ENCODE data around the gene KCTD17. TPM values are rescaled to one million over a fixed set of nuclear protein-coding genes. Genes with fewer than 3 reads are reported as not detected.

Gene KCTD17
- total RNA-seq, 1 experiment from 2014 or later, result 21.3 TPM

GRCh38 chr22:37103656-37104452 lies 52.3 kb downstream of the KCTD17 start:
- no peak for DNase-seq (ENCODE audit: low spot score)

DNA sequence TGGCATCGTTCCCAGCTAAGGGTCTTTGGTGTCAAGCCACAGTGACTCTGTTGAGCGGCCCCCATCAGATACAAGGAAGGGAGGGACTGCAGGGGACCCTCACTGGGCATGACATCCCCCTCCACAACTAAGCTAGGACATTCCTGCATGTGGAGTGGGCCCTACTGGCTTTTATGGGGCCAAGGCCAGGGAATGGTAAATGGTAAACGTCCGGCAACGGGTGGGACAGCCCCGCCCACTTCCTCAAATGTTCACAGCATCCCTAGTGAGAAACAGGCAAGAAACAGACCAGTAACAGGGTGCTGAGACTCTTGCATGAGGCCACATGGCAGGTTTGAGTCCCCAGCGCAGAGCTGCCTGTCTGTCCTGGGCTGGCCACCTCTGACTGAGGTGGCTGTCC lies 53.6 kb downstream of the KCTD17 start:
- DNase-seq (ENCODE audit: low spot score), result no peak

DNA sequence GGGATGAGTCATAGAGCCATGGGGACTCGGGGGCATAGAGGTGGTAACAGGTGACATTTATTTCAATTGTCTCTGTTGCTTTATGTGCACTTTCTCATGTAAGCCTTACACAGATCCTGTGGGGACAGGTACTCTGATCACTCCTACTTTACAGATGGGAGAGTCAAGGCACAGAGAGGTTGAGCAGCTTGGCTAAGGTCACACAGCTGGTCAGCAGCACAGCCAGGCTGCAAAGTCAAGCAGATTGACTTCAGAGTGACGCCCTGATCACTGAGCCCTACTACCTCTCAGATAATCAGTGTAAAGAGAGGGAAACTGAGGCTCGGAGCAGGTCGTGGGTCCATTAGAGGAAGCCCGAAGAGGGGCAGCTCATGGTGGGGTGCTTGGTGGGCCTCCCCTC lies 54.4 kb downstream of the KCTD17 start:
- no peak for DNase-seq (ENCODE audit: low spot score)

DNA sequence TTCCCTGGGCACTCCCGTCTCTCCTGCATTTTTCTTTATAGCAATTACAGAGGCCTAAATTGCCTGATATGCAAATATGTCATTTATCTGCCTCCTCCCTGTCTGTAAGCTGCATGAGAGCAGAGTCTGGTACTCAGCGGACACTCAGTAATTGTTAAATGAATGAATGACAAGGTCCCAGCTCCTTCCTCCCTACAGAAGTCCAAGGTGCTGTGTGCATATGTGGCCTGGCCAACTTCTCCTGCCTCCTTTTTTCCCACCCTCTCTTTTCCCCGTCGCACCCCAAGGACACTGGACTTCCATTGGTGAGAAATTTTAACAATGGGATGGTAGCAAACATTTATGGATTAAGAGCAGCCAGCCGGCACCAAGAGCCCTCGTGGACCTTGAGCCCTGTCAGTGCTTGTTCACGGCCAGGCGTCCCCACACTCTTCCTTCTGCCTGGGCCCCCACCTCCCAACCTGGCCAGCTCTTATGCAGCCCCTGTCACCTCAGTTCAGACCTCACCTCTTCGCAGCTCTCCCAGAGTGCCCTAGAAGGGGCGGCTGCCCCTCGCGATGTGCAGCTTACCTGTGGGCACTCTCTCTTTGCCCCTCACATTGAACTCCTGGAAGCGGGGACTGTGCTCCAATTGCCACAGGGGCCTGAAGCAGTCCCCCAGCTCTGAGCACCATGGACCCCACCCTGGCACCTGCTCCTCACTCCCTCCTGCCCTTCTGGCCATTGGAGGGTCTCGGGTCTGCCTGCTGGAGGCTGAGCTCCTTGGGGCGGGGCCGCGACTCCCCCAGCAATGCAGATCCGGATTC lies 56.5 kb downstream of the KCTD17 start:
- DNase-seq (ENCODE audit: low spot score), result no peak

- DNase-seq (ENCODE audit: low spot score), result no peak
Observed at GRCh38 chr22:37109242-37109917, 57.8 kb downstream of the KCTD17 start, which contains the start of gene TMPRSS6. TMPRSS6 (minus strand) TSS chr22:37109713; CDS start chr22:37103417, 6,296 bp downstream.

DNA sequence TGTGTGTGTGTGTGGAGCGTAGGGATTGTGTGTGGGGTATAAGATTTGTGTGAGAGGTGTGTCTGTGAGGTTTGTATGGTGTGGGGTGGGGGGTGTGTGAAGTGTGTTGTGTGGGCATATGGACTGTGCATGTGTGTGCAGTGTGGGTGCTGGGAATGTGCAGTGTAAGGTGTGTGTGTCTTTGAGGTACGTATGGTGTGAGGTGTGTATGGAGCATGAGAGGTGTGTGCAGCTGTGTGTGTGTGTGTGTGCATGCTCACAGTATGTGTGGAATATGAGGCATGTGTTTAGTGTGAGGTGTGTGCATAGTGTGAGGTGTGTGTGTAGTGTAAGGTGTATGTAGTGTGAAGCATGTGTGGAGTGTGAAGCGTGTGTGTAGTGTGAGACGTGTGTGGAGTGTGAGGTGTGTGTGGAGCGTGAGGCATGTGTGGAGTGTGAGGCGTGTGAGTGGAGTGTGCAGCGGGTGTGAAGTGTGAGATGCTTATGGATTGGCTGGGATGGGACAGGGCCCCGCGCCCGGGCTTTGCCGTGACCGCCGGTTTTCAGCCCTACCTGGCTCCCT lies 59.7 kb downstream of the KCTD17 start:
- DNase-seq (ENCODE audit: low spot score), result no peak

DNA sequence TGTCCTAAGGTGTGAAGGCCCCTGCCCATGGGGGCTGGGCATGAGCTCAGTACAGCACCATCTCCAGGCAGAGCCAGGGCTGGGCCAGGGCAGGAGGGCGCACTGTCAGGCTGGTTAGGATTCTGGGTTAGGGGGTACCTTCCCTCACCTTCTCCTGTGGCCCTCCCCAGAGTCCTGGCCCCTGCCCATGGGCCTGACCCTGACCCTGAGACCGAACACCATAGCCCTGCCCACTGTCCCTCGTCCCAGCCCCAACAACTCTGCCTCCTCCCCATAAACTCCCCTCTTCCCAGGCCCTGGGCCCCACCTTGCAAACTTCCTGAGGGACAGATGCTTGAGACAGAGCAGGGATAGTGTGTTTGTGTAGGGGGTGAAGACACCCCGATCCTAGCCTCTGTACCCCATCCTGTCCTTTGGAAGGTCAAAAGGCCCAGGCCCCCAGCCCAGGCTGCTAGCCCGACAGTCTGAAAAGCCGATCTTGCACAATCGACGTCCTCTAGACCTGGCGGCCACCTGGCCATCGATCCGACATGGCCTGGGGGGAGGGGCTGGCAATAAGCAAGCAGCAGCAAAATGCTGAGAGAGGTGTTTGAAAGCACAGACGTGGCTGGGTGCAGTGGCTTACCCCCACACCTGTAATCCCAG lies 60.7 kb downstream of the KCTD17 start:
- no peak for DNase-seq (ENCODE audit: low spot score)

Other genes starting within 250 kb of the KCTD17 start
- 1.2 TPM in 1 of 2 replicates, not detected in the other for gene PVALB, start 234.7 kb upstream of the KCTD17 start, total RNA-seq (2014; rRNA removed; shearing (Covaris generic))
- not detected in 2 replicates for gene NCF4, start 190.7 kb upstream of the KCTD17 start, total RNA-seq (2014; rRNA removed; shearing (Covaris generic))
- gene CSF2RB, start 138.1 kb upstream of the KCTD17 start, total RNA-seq (2014; rRNA removed; shearing (Covaris generic)), result 0.02 TPM in 1 of 2 replicates, not detected in the other
- 37.3 and 48.1 TPM in 2 replicates for gene TST, start 32.3 kb upstream of the KCTD17 start, total RNA-seq (2014; rRNA removed; shearing (Covaris generic))
- 57.0 and 68.4 TPM in 2 replicates for gene MPST, start 32.0 kb upstream of the KCTD17 start, total RNA-seq (2014; rRNA removed; shearing (Covaris generic))
- gene TMPRSS6, start 58.0 kb downstream of the KCTD17 start, total RNA-seq (2014; rRNA removed; shearing (Covaris generic)), result not detected in 2 replicates
- gene IL2RB, start 98.2 kb downstream of the KCTD17 start, total RNA-seq (2014; rRNA removed; shearing (Covaris generic)), result 0.02 TPM in 1 of 2 replicates, not detected in the other
- 2.1 and 7.7 TPM in 2 replicates for gene C1QTNF6, start 136.5 kb downstream of the KCTD17 start, total RNA-seq (2014; rRNA removed; shearing (Covaris generic))
- not detected in 2 replicates for gene SSTR3, start 160.7 kb downstream of the KCTD17 start, total RNA-seq (2014; rRNA removed; shearing (Covaris generic))
- gene RAC2, start 192.5 kb downstream of the KCTD17 start, total RNA-seq (2014; rRNA removed; shearing (Covaris generic)), result 51.7 and 60.2 TPM in 2 replicates
- gene CYTH4, start 230.8 kb downstream of the KCTD17 start, total RNA-seq (2014; rRNA removed; shearing (Covaris generic)), result 0.26 and 0.43 TPM in 2 replicates